ENCODE measurements around the gene CHMP1B. TPM values are rescaled to one million over a fixed set of nuclear protein-coding genes. Genes with fewer than 3 reads are reported as not detected.

The CHMP1B gene, protein sequence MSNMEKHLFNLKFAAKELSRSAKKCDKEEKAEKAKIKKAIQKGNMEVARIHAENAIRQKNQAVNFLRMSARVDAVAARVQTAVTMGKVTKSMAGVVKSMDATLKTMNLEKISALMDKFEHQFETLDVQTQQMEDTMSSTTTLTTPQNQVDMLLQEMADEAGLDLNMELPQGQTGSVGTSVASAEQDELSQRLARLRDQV
- total RNA-seq, result 44.6 TPM

- DNase-seq, result peak; percentile 99
These were observed at the start of gene CHMP1B for GRCh38 chr18:11851146-11851805. CHMP1B (plus strand) TSS chr18:11851413; CDS start chr18:11851512, 99 bp downstream.

- DNase-seq, result no peak
These were observed 49.6 kb upstream of the CHMP1B start for GRCh38 chr18:11801573-11801972.

DNA sequence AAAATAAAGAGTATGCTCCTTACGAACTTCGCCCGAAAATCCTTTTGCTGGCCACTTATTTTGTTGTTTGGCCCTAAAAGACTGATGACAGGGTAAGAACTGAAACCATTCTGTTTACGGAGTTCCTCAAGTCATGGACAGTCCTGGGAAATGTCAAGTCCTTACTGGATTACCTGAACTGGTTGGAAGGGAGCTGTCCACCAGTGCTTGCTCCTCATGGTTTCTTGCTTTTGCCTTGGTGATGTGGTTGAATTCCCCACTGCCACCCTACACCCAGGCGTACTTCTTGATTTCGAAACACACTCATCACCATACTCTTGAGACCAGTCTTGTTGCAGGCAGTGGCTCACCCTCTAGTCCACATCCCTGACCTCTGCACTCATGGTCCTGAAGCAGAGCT, 49.1 kb upstream of the CHMP1B start:
- no peak for DNase-seq

- no peak for DNase-seq
These were observed 48.6 kb upstream of the CHMP1B start for GRCh38 chr18:11802586-11802985.

DNA sequence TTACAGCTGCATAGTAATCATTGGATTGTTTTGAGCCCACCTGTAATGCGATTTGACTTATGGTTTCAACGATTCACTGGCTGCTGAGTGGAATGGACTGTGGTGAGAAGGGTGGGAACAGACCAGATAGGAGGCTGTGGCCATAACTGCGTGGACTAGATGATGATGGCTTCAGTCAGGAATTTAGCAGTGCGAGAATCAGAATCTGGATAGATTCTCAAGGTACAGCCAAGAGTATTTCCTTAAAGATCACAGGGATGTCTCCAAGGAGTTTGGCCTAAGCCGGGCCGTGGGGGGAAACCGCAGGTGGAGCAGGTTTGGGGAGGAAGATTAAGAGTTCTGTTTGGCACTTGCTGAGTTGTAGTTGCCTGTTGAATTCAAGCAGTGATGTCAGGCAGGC, 44.0 kb upstream of the CHMP1B start:
- no peak for DNase-seq

- no peak for DNase-seq
These were observed 43.0 kb upstream of the CHMP1B start for GRCh38 chr18:11808001-11808855.

DNA sequence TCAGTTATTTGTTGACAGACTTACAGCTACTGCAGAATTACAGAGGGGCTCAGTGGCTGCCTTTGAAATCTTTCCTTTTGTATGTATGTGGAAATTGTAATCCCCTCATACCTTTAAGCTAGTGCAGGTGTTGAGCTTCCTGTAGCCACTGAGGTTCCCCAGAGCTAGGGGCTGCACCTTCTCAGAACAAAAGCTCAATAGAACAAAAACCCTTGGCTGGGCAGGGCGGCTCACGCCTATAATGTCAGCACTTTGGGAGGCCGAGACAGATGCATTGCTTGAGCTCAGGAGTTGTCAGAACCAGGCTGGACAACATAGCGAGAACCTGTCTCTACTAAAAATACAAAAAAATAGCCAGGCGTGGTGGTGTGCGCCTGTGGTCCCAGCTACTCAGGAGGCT, 41.3 kb upstream of the CHMP1B start:
- no peak for DNase-seq

GRCh38 chr18:11810379-11810778, 40.8 kb upstream of the CHMP1B start:
- no peak for DNase-seq

GRCh38 chr18:11811009-11811408, 40.2 kb upstream of the CHMP1B start:
- no peak for DNase-seq

DNA sequence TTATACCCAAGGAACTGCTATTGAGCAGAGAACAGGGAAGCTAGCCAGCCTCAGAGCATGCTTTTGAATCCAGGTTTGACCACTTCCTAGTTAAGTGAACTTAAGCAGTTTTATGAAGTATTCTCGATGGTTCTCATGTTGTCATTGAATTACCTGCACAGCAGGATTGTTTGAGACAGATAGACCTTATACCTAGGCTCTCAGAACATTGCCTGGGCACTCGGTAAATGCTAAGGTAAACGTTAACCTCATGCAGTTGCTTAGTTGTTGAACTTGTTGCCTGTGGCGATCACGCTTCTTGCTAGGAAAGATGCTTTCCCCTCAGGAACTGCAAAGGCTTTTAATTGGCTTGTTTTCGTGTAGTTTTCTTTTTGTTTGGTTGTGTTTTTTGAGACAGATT, 34.0 kb upstream of the CHMP1B start:
- no peak for DNase-seq

GRCh38 chr18:11818486-11819203, 32.6 kb upstream of the CHMP1B start:
- DNase-seq, result no peak

GRCh38 chr18:11819938-11820337, 31.3 kb upstream of the CHMP1B start:
- no peak for DNase-seq

- no peak for DNase-seq
These were observed 30.5 kb upstream of the CHMP1B start for GRCh38 chr18:11820697-11821096.

- DNase-seq, result no peak
These were observed 30.0 kb upstream of the CHMP1B start for GRCh38 chr18:11821208-11821607.

DNA sequence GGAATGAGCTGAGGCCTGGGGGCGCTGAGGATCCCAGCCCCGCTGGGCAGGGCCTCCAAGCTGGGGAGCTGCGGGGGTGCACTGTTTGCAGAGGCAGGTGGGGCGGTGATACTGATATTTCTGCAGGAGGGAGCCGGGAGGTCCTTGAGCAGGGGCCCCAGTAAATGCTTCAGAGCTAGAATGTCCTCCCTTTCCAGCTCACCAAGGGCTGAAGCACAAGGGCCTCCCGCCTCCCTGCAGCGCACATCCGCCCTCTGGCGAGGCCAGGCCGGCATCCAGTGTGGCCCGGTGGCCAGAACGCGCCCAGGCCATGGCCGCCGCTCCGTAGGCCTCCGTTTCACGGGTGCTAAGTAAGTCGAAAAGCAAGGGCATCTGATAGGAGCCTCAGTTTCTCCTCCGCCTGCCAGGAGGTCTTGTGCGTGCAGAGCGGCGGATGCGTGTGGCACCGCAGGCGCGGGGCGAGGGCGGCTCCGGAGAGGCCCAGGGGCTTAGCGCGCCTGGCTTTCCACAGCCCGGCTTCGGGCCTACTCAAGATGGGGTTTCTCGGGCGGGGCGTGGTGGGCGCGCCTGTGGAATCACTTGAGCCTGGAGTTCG, 29.5 kb upstream of the CHMP1B start:
- DNase-seq, result no peak

GRCh38 chr18:11823545-11823944, 27.7 kb upstream of the CHMP1B start:
- DNase-seq, result no peak

DNA sequence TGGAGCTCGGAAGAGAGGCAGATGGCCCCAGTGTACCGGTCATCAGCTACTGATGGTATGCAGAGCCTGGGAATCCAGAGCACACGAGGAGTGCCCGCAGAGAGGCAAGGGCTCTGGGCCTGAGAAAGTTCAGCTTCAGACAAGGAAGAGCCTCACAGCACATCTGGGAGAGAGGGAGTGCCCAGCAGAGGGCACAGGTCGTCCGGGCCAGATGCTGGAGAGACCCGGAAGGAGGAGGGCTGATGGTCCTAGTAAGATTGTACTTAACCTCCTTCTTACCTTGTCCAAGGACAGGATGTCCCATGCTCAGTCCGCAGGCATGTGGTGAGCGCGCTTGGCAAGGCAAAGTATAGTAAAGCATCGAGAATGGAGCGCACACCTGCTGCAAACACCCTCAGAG, 24.4 kb upstream of the CHMP1B start:
- no peak for DNase-seq

- no peak for DNase-seq
These were observed 22.3 kb upstream of the CHMP1B start for GRCh38 chr18:11828786-11829432.

DNA sequence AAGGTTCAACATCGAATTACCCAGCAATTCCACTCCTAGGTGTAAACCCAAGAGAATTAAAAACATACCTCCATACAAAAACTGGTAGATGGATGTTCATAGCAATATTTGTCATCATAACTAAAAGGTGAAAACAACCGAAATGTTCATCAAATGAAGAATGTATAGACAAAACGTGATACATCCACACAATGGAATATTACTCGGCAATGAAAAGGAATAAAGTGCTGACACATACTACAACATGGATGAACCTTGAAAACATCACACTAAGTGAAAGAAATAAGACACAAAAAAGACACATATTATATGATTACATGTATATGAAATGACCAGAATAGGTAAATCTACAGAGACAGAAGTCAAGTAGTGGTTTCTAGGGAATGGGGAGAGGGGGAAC, 20.6 kb upstream of the CHMP1B start:
- no peak for DNase-seq

GRCh38 chr18:11831921-11832320, 19.3 kb upstream of the CHMP1B start:
- no peak for DNase-seq

DNA sequence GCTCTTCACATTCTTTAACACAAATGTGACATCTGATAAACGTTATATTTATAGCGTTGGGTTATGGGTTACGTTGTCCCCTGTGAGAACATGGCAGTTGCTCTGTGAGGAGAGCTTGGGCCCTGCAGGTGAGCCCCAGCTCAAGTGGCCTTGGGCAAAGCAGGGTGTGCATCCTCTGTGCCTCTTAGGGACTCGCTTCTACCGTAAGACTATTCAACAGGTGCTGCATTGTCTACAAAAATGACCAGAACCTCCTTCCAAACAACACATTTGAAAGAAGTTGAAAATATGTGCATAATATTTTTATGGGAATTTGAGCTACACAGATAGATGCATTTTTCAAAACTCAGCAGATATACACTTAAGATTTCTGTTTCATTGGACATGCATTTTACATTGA, 16.4 kb upstream of the CHMP1B start:
- no peak for DNase-seq

GRCh38 chr18:11839556-11839955, 11.7 kb upstream of the CHMP1B start:
- DNase-seq, result no peak

Measured in tongue (tissue), 2 donors.